OCI-LY1 (cell line): ENCODE measurements around the gene SDK1.

Source experiments
- H2AFZ ChIP-seq: fragments of 200-600 bp; sonication (generic), shearing (Covaris generic); 2 replicates; pipeline ENCODE4 v1.6.0; 2014; ENCODE audit warnings: antibody characterized with exemption, mild to moderate bottlenecking, low read length
- H3F3A ChIP-seq: fragments of 200-600 bp; sonication (generic), shearing (Covaris generic); 2 replicates; pipeline ENCODE4 v1.6.0; 2014; ENCODE audit warnings: mild to moderate bottlenecking, antibody characterized with exemption, low read length, moderate library complexity; ENCODE audit not compliant: insufficient read depth
- H3K27ac ChIP-seq: fragments of 200-600 bp; sonication (generic); 2 replicates; pipeline ENCODE4 v1.5.1; 2014; ENCODE audit warnings: low read length, mixed run types, mild to moderate bottlenecking, low read depth; ENCODE audit not compliant: poor library complexity, severe bottlenecking
- H3K27me3 ChIP-seq: fragments of 200-600 bp; sonication (generic); 2 replicates; pipeline ENCODE4 v1.6.0; 2014; ENCODE audit warnings: antibody characterized with exemption, mild to moderate bottlenecking, low read length, moderate library complexity; ENCODE audit not compliant: insufficient read depth
- H3K36me3 ChIP-seq: fragments of 200-600 bp; sonication (generic); 2 replicates; pipeline ENCODE4 v1.6.1; 2014; ENCODE audit warnings: mild to moderate bottlenecking, antibody characterized with exemption, low read length, moderate library complexity, mixed read lengths; ENCODE audit not compliant: insufficient read depth
- H3K4me1 ChIP-seq: fragments of 200-600 bp; sonication (generic); 2 replicates; pipeline ENCODE4 v1.5.1; 2014; ENCODE audit warnings: mild to moderate bottlenecking, low read length, moderate library complexity; ENCODE audit not compliant: insufficient read depth, severe bottlenecking
- H3K4me2 ChIP-seq: fragments of 200-600 bp; sonication (generic), shearing (Covaris generic); 2 replicates; pipeline ENCODE4 v1.6.1; 2014; ENCODE audit warnings: low read length
- H3K4me3 ChIP-seq: fragments of 200-600 bp; sonication (generic); 2 replicates; pipeline ENCODE4 v1.5.1; 2014; ENCODE audit warnings: low read length, low read depth, mild to moderate bottlenecking, mixed read lengths; ENCODE audit not compliant: poor library complexity, severe bottlenecking
- H3K79me2 ChIP-seq: fragments of 200-600 bp; shearing (Covaris generic); 2 replicates; pipeline ENCODE4 v1.6.1; 2016; ENCODE audit warnings: mixed run types, low read length, mixed read lengths; ENCODE audit not compliant: insufficient read depth
- H3K9ac ChIP-seq: fragments of 200-600 bp; sonication (generic), shearing (Covaris generic); 2 replicates; pipeline ENCODE4 v1.6.1; 2014; ENCODE audit warnings: mild to moderate bottlenecking, low read length, mixed read lengths
- H3K9me2 ChIP-seq: fragments of 200-600 bp; sonication (generic), shearing (Covaris generic); 2 replicates; pipeline ENCODE4 v1.6.1; 2014; ENCODE audit warnings: low read depth, mild to moderate bottlenecking, low read length, mixed read lengths
- H3K9me3 ChIP-seq: fragments of 200-600 bp; shearing (Covaris generic); 2 replicates; pipeline ENCODE4 v1.6.1; 2014; ENCODE audit warnings: low read length, mixed read lengths
- H4K20me1 ChIP-seq: fragments of 200-600 bp; sonication (generic), shearing (Covaris generic); 2 replicates; pipeline ENCODE4 v1.6.0; 2016; ENCODE audit warnings: mild to moderate bottlenecking, low read length; ENCODE audit not compliant: insufficient read depth
- CTCF ChIP-seq: fragments of 200-600 bp; sonication (generic), shearing (Covaris generic); IDR thresholded peaks from 2 replicates; pipeline ENCODE4 v1.5.1; 2017; ENCODE audit warnings: mild to moderate bottlenecking, antibody characterized with exemption, low read length, moderate library complexity, mixed read lengths
- EZH2 ChIP-seq: fragments of 200-600 bp; sonication (generic), shearing (Covaris generic); IDR thresholded peaks from 2 replicates; pipeline ENCODE4 v1.8.0; 2017; ENCODE audit warnings: borderline replicate concordance, mixed run types, mild to moderate bottlenecking, antibody characterized with exemption, low read length, moderate library complexity, mixed read lengths

The SDK1 gene

GRCh38 chr7:3739983-3740382 lies 438.9 kb downstream of the SDK1 start:
- Histone ChIP-seq H3K36me3 (no peaks in the 10 kb centered on the region), H3F3A (no peaks in the 10 kb centered on the region), H3K27me3 (no peaks in the 10 kb centered on the region), H3K4me3 (no peak overlapping the region), H4K20me1 (no peaks in the 10 kb centered on the region), H3K4me2 (no peak overlapping the region), H3K9ac (no peak overlapping the region), H3K79me2 (no peaks in the 10 kb centered on the region), H3K9me2 (no peaks in the 10 kb centered on the region), H3K9me3 (peaks cover 7% of the 10 kb centered on the region; the same call in 1 of the 2 replicates), H2AFZ (no peak overlapping the region), H3K4me1 (peaks cover 17% of the 10 kb centered on the region), H3K27ac (no peak overlapping the region)
- no peak for TF ChIP-seq CTCF
- no peak for TF ChIP-seq EZH2

- H4K20me1 ChIP-seq: no peaks in the 10 kb centered on the region
- no peaks in the 10 kb centered on the region for H3K9me2 ChIP-seq
- H3K4me3 ChIP-seq: no peak overlapping the region
- TF ChIP-seq EZH2: no peak
- TF ChIP-seq CTCF: no peak
- H3K36me3 ChIP-seq: no peaks in the 10 kb centered on the region
- no peaks in the 10 kb centered on the region for H3F3A ChIP-seq
- no peaks in the 10 kb centered on the region for H3K9me3 ChIP-seq
- peak overlapping the region; percentile 23; the same call in 1 of the 2 replicates for H3K4me2 ChIP-seq
- no peak overlapping the region for H2AFZ ChIP-seq
- H3K79me2 ChIP-seq: no peaks in the 10 kb centered on the region
- no peaks in the 10 kb centered on the region for H3K27me3 ChIP-seq
- peaks cover 29% of the 10 kb centered on the region for H3K4me1 ChIP-seq
- H3K9ac ChIP-seq: peak overlapping the region; percentile 18; the same call in 1 of the 2 replicates
- peak overlapping the region; percentile 74 for H3K27ac ChIP-seq
Observed at GRCh38 chr7:3747467-3747866, 446.4 kb downstream of the SDK1 start.

- Histone ChIP-seq H3K9me2 (no peaks in the 10 kb centered on the region), H3K36me3 (no peaks in the 10 kb centered on the region), H3K27me3 (no peaks in the 10 kb centered on the region), H3K4me3 (no peak overlapping the region), H3K4me2 (no peak overlapping the region), H2AFZ (no peak overlapping the region), H4K20me1 (no peaks in the 10 kb centered on the region), H3K27ac (no peak overlapping the region), H3F3A (no peaks in the 10 kb centered on the region), H3K9me3 (no peaks in the 10 kb centered on the region), H3K79me2 (no peaks in the 10 kb centered on the region), H3K4me1 (peaks cover 29% of the 10 kb centered on the region), H3K9ac (no peak overlapping the region)
- TF ChIP-seq EZH2 (no peak), CTCF (no peak)
Observed at GRCh38 chr7:3748389-3748788, 447.3 kb downstream of the SDK1 start.
